HepG2 (cell line): ENCODE data around the gene ABCA2. TPM values are rescaled to one million over a fixed set of nuclear protein-coding genes. Genes with fewer than 3 reads are reported as not detected.
A peak's percentile ranks its signal among the peaks of the same experiment; 100 is the strongest.

Experiments
- HCFC1 ChIP-seq: fragments of 150-350 bp; IDR thresholded peaks from 2 replicates; pipeline ENCODE4 v1.6.1; 2014; ENCODE audit warnings: low read depth, low read length
- ISL2 ChIP-seq: sonication (generic); formaldehyde crosslinking; IDR thresholded peaks from 2 replicates; pipeline ENCODE4 v1.5.0; 2020; ENCODE audit warnings: missing genetic modification reagents
- KMT2B ChIP-seq: IDR thresholded peaks from 2 replicates; pipeline ENCODE4 v1.6.1; 2016; ENCODE audit warnings: missing genetic modification reagents, missing compliant biosample characterization
- ZBTB40 ChIP-seq, 2 experiments: fragments of 450-650 bp in 1 of 2; sonication (generic) in 1 of 2; formaldehyde crosslinking in 1 of 2; IDR thresholded peaks; 2 replicates each; pipeline versions ENCODE4 v1.6.1 to v1.8.0; 2016 to 2022; ENCODE audit warnings: antibody characterized with exemption in 1 of 2, mild to moderate bottlenecking in 1 of 2, missing genetic modification reagents in 1 of 2
- ZNF232 ChIP-seq: sonication (generic); formaldehyde crosslinking; IDR thresholded peaks from 2 replicates; pipeline ENCODE4 v1.4.0; 2020; ENCODE audit warnings: missing genetic modification reagents, borderline replicate concordance
- ZNF44 ChIP-seq: sonication (generic); formaldehyde crosslinking; IDR thresholded peaks from 2 replicates; pipeline ENCODE4 v1.5.1; 2020; ENCODE audit warnings: mild to moderate bottlenecking, missing genetic modification reagents
- polyA plus RNA-seq, 8 experiments: library from polyadenylated mRNA; depleted of rRNA in 3 of 8; stranded (reverse) in 7 of 8; unstranded in 1 of 8; fragments of >200 nt; fragmentation: Illumina TruSeq in 4 of 8; extraction: Trizol in 4 of 8; gene quantifications; 2 replicates each; pipeline versions ENCODE4 v1.2.1 to v1.2.3, GENCODE V29; 2011 to 2016; ENCODE audit warnings: low read depth in 4 of 8, missing spikeins in 1 of 8, mixed read lengths in 1 of 8; ENCODE audit not compliant: insufficient read depth in 1 of 8
- total RNA-seq, 5 experiments: library from RNA; depleted of rRNA; stranded (reverse); fragments of >200 nt; fragmentation: Illumina TruSeq; extraction: Trizol; gene quantifications; 2 replicates each; pipeline ENCODE4 v1.2.3, GENCODE V29; 2016; ENCODE audit warnings: low read depth in 1 of 5
- TF ChIP-seq, protein P1 (sequence below): sonication (generic); formaldehyde crosslinking; IDR thresholded peaks from 2 replicates; pipeline ENCODE4 v1.8.1; 2022; ENCODE audit warnings: low read depth, mild to moderate bottlenecking, missing genetic modification reagents
- TF ChIP-seq, protein P2 (sequence below): sonication (generic); formaldehyde crosslinking; IDR thresholded peaks from 2 replicates; pipeline ENCODE4 v1.8.0; 2022; ENCODE audit warnings: mild to moderate bottlenecking, missing genetic modification reagents, moderate library complexity
- TF ChIP-seq, protein P3 (sequence below): sonication (generic); formaldehyde crosslinking; IDR thresholded peaks from 2 replicates; pipeline ENCODE4 v1.4.0; 2020; ENCODE audit warnings: missing genetic modification reagents
- TF ChIP-seq, protein P4 (sequence below): sonication (generic); formaldehyde crosslinking; IDR thresholded peaks from 2 replicates; pipeline ENCODE4 v1.4.0; 2020; ENCODE audit warnings: missing genetic modification reagents, borderline replicate concordance

The ABCA2 gene
- total and polyA plus RNA-seq, 2 of the 13 experiments (the other 11 are each of a cell fraction or from before 2014, with no cell fraction given) = 2.9 to 19.2 TPM

- TF ChIP-seq, protein P1, sequence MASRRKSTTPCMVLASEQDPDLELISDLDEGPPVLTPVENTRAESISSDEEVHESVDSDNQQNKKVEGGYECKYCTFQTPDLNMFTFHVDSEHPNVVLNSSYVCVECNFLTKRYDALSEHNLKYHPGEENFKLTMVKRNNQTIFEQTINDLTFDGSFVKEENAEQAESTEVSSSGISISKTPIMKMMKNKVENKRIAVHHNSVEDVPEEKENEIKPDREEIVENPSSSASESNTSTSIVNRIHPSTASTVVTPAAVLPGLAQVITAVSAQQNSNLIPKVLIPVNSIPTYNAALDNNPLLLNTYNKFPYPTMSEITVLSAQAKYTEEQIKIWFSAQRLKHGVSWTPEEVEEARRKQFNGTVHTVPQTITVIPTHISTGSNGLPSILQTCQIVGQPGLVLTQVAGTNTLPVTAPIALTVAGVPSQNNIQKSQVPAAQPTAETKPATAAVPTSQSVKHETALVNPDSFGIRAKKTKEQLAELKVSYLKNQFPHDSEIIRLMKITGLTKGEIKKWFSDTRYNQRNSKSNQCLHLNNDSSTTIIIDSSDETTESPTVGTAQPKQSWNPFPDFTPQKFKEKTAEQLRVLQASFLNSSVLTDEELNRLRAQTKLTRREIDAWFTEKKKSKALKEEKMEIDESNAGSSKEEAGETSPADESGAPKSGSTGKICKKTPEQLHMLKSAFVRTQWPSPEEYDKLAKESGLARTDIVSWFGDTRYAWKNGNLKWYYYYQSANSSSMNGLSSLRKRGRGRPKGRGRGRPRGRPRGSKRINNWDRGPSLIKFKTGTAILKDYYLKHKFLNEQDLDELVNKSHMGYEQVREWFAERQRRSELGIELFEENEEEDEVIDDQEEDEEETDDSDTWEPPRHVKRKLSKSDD (CRISPR knock-in tag) = no peak
- TF ChIP-seq, protein P2, sequence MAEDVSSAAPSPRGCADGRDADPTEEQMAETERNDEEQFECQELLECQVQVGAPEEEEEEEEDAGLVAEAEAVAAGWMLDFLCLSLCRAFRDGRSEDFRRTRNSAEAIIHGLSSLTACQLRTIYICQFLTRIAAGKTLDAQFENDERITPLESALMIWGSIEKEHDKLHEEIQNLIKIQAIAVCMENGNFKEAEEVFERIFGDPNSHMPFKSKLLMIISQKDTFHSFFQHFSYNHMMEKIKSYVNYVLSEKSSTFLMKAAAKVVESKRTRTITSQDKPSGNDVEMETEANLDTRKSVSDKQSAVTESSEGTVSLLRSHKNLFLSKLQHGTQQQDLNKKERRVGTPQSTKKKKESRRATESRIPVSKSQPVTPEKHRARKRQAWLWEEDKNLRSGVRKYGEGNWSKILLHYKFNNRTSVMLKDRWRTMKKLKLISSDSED (CRISPR knock-in tag) = no peak
- 0 out of 2 replicates have a peak, but pooled peaks have one; percentile 58 for TF ChIP-seq ZNF44 (CRISPR knock-in tag)
- peak; percentile 56; the same call in 1 of the 2 replicates for TF ChIP-seq ISL2 (CRISPR knock-in tag)
- no peak for TF ChIP-seq HCFC1
- TF ChIP-seq, protein P3, sequence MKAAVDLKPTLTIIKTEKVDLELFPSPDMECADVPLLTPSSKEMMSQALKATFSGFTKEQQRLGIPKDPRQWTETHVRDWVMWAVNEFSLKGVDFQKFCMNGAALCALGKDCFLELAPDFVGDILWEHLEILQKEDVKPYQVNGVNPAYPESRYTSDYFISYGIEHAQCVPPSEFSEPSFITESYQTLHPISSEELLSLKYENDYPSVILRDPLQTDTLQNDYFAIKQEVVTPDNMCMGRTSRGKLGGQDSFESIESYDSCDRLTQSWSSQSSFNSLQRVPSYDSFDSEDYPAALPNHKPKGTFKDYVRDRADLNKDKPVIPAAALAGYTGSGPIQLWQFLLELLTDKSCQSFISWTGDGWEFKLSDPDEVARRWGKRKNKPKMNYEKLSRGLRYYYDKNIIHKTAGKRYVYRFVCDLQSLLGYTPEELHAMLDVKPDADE = no peak
- TF ChIP-seq, protein P4, sequence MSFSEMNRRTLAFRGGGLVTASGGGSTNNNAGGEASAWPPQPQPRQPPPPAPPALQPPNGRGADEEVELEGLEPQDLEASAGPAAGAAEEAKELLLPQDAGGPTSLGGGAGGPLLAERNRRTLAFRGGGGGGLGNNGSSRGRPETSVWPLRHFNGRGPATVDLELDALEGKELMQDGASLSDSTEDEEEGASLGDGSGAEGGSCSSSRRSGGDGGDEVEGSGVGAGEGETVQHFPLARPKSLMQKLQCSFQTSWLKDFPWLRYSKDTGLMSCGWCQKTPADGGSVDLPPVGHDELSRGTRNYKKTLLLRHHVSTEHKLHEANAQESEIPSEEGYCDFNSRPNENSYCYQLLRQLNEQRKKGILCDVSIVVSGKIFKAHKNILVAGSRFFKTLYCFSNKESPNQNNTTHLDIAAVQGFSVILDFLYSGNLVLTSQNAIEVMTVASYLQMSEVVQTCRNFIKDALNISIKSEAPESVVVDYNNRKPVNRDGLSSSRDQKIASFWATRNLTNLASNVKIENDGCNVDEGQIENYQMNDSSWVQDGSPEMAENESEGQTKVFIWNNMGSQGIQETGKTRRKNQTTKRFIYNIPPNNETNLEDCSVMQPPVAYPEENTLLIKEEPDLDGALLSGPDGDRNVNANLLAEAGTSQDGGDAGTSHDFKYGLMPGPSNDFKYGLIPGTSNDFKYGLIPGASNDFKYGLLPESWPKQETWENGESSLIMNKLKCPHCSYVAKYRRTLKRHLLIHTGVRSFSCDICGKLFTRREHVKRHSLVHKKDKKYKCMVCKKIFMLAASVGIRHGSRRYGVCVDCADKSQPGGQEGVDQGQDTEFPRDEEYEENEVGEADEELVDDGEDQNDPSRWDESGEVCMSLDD (CRISPR knock-in tag) = no peak
- TF ChIP-seq ZNF232 (CRISPR knock-in tag) = peak; percentile 86
- no peak for TF ChIP-seq ZBTB40 (IDR thresholded peaks at IDR 0.05)
- TF ChIP-seq ZBTB40 (CRISPR knock-in tag; IDR thresholded peaks at IDR 0.05) = peak; percentile 54; the same call in 1 of the 2 replicates
- TF ChIP-seq KMT2B (CRISPR knock-in tag) = peak; percentile 49; the same call in 1 of the 2 replicates
Measured at GRCh38 chr9:137046088-137046787, 18.2 kb upstream of the ABCA2 start, which contains the start of gene NPDC1 (continued).
